Panc1 (cell line): Measurements from ENCODE around the gene RAC3. TPM values are rescaled to one million over a fixed set of nuclear protein-coding genes. Genes with fewer than 3 reads are reported as not detected.

Experiments
- ATAC-seq: fragments of 200-7000 bp; cut with Tn5 transposase; 2 replicates; pipeline ENCODE4 v1.9.1; 2020; ENCODE audit warnings: mild to moderate bottlenecking, moderate library complexity
- BruUV-seq: library from RNA; stranded (reverse); fragments of 400-500 nt; replicated peaks from 2 replicates; lab custom pipeline; 2021; lab: Mats Ljungman, UMichigan
- CTCF ChIA-PET: fragments of 300-600 bp; sonication (Branson Sonifier 250); formaldehyde crosslinking; loops from one replicate; lab custom pipeline; 2022; ENCODE audit warnings: antibody characterized with exemption; lab: Charles Lee
- POLR2A ChIA-PET: fragments of 300-600 bp; sonication (Branson Sonifier 250); formaldehyde crosslinking; loops from one replicate; lab custom pipeline; 2022; ENCODE audit warnings: antibody characterized with exemption; lab: Charles Lee
- DNase-seq: peaks from one replicate; pipeline ENCODE4 v3.0.0-alpha.2; 2010; ENCODE audit warnings: low read depth, low spot score
- H3K27ac ChIP-seq: 2 replicates; pipeline ENCODE4 v1.5.1; 2011; ENCODE audit warnings: mild to moderate bottlenecking, low read length, inconsistent platforms
- H3K27me3 ChIP-seq: fragments of 200-500 bp; sonication (Bioruptor generic); 2 replicates; pipeline ENCODE4 v1.6.0; 2014; ENCODE audit warnings: low read length, inconsistent platforms; ENCODE audit not compliant: control insufficient read depth, insufficient read depth
- H3K36me3 ChIP-seq: fragments of 200-500 bp; sonication (Bioruptor generic); 2 replicates; pipeline ENCODE4 v1.5.1; 2014; ENCODE audit warnings: inconsistent platforms, mild to moderate bottlenecking, low read length, moderate library complexity; ENCODE audit not compliant: control insufficient read depth, insufficient read depth
- H3K4me1 ChIP-seq: 2 replicates; pipeline ENCODE4 v1.5.1; 2011; ENCODE audit warnings: inconsistent platforms, mild to moderate bottlenecking, low read length, moderate library complexity; ENCODE audit not compliant: control insufficient read depth, insufficient read depth
- H3K4me3 ChIP-seq, 2 experiments: 2 replicates each; pipeline ENCODE4 v1.5.1; 2011 to 2012; ENCODE audit warnings: low read depth in 2 of 2, low read length in 2 of 2, mild to moderate bottlenecking in 2 of 2, inconsistent platforms in 1 of 2, moderate library complexity in 1 of 2
- H3K9me3 ChIP-seq: fragments of 200-500 bp; sonication (Bioruptor generic); 2 replicates; pipeline ENCODE4 v1.5.1; 2014; ENCODE audit warnings: low read depth, mild to moderate bottlenecking, inconsistent platforms, low read length, moderate library complexity; ENCODE audit not compliant: control insufficient read depth, insufficient read depth
- CTCF ChIP-seq: fragments of 450-650 bp; IDR thresholded peaks from 2 replicates; pipeline ENCODE4 v1.5.1; 2017; ENCODE audit warnings: mild to moderate bottlenecking
- POLR2AphosphoS5 ChIP-seq: IDR thresholded peaks from 2 replicates; pipeline ENCODE4 v1.6.1; 2012; ENCODE audit warnings: mild to moderate bottlenecking, low read depth, low read length, moderate library complexity
- REST ChIP-seq, 2 experiments: IDR thresholded peaks; 2 replicates each; pipeline ENCODE4 v1.6.1; 2011 to 2012; ENCODE audit warnings: low read depth in 2 of 2, control low read depth in 1 of 2, low read length in 1 of 2, mild to moderate bottlenecking in 1 of 2, moderate library complexity in 1 of 2; ENCODE audit not compliant: insufficient read depth in 1 of 2
- SIN3A ChIP-seq: IDR thresholded peaks from 2 replicates; pipeline ENCODE4 v1.6.1; 2012; ENCODE audit warnings: low read depth, mild to moderate bottlenecking, low read length, moderate library complexity, borderline replicate concordance; ENCODE audit not compliant: insufficient read depth
- TCF7L2 ChIP-seq: IDR thresholded peaks from 2 replicates; pipeline ENCODE4 v1.6.1; 2011; ENCODE audit warnings: mild to moderate bottlenecking, low read depth, low read length, inconsistent platforms
- in situ Hi-C: cut with HindIII; loops from 2 replicates; pipeline ENCODE4 v1.10.0; 2016; ENCODE audit warnings: low sequenced_read_pairs, low pct_unique_long_range_greater_than_20kb
- intact Hi-C: fragments of 100-400 bp; cut with micrococcal nuclease; formaldehyde crosslinking; loops from one replicate; pipeline ENCODE4 v1.10.0; 2022; ENCODE audit not compliant: unreplicated experiment
- total RNA-seq: library from RNA; stranded (reverse); gene quantifications from one replicate; pipeline ENCODE4 v1.2.1, GENCODE V29; 2021; ENCODE audit not compliant: unreplicated experiment

Gene RAC3
- total RNA-seq, 1 experiment from 2014 or later: 39.4 TPM

DNA sequence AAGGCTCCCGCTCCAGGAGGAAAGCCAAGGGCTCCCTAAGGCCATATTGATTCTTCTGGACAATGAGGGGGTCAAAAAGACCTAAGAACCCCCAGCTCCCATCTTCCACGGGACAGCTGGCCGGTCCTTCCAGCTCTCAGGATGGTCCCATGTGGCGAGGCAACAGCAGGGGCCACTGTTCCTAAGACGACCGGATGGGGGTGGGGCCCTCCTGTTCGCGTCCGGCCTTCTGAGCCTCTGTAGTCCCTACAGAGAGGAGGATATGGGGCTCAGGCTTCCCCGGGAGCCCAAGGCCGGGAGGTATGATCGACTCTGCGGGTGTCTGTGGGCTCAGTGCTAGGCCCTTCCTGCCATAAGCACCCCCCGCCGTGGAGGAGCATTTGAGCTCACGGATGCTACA lies 12.0 kb downstream of the RAC3 start:
- ChIA-PET CTCF (no interaction called here), POLR2A (no interaction called here)
- in situ Hi-C loops (no loop called here), intact Hi-C loops (no loop called here)
- no peak for ATAC-seq
- no peak for TF ChIP-seq SIN3A
- TF ChIP-seq REST (IDR thresholded peaks at IDR 0.05; ENCODE audit: insufficient read depth in 1 of 2, low read depth in 2 of 2, low read length in 1 of 2): no peak
- TF ChIP-seq CTCF: no peak
- no peak for TF ChIP-seq TCF7L2
- no peak for TF ChIP-seq POLR2AphosphoS5
- BruUV-seq: no TSS peak
- H3K9me3 ChIP-seq: no peaks in the 10 kb centered on the region
- H3K36me3 ChIP-seq: no peaks in the 10 kb centered on the region
- H3K4me1 ChIP-seq: no peaks in the 10 kb centered on the region
- no peak overlapping the region for H3K4me3 ChIP-seq
- no peak for DNase-seq
- no peak overlapping the region for H3K27ac ChIP-seq
- H3K27me3 ChIP-seq: no peaks in the 10 kb centered on the region

GRCh38 chr17:82045936-82046484 lies 14.5 kb downstream of the RAC3 start:
- no TSS peak for BruUV-seq
- CTCF ChIA-PET: no interaction called here

More at GRCh38 chr17:82045936-82046484, 14.5 kb downstream of the RAC3 start:
- POLR2A ChIA-PET: no interaction called here
- intact Hi-C loops (no loop called here), in situ Hi-C loops (no loop called here)
- H3K4me3 ChIP-seq: no peak overlapping the region
- ATAC-seq (no peak), DNase-seq (no peak)
- H3K27ac ChIP-seq: no peak overlapping the region
- H3K4me1 ChIP-seq: peaks cover 7% of the 10 kb centered on the region; the same call in 1 of the 2 replicates
- H3K9me3 ChIP-seq: no peaks in the 10 kb centered on the region
- TF ChIP-seq CTCF (no peak), TCF7L2 (no peak), SIN3A (no peak), POLR2AphosphoS5 (no peak), REST (IDR thresholded peaks at IDR 0.05; ENCODE audit: insufficient read depth in 1 of 2, low read depth in 2 of 2, low read length in 1 of 2) (no peak)
- no peaks in the 10 kb centered on the region for H3K36me3 ChIP-seq
- no peaks in the 10 kb centered on the region for H3K27me3 ChIP-seq
